Measurements from ENCODE around the gene BICD2.

BICD2 gene

GRCh38 chr9:92666236-92666635 is 98.4 kb downstream of the BICD2 start:
- ATAC-seq: no peak

- ATAC-seq: no peak
These were observed 98.8 kb downstream of the BICD2 start for GRCh38 chr9:92665836-92666235.

- ATAC-seq: peak in 1 of 2 donors; percentile 15
These were observed 100.1 kb downstream of the BICD2 start for GRCh38 chr9:92664394-92665152.

GRCh38 chr9:92663951-92664350 is 100.7 kb downstream of the BICD2 start:
- no peak for ATAC-seq

DNA sequence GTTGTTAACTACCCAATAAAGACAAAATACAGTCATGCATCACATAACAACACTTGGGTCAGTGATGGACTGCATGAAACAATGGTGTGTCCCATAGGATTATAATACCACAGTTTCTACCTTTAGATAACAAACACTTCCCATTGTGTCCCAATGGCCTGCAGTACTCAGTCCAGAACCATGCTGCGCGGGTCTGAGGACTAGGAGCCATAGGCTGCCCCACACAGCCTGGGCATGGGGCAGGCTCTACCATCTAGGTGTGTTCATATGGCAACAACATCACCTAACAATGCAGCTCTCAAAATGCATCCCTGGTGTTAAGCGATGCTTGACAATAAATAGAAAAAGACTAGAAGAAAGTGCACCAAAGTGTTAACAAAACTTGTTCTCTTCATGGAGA is 101.5 kb downstream of the BICD2 start:
- ATAC-seq: no peak

DNA sequence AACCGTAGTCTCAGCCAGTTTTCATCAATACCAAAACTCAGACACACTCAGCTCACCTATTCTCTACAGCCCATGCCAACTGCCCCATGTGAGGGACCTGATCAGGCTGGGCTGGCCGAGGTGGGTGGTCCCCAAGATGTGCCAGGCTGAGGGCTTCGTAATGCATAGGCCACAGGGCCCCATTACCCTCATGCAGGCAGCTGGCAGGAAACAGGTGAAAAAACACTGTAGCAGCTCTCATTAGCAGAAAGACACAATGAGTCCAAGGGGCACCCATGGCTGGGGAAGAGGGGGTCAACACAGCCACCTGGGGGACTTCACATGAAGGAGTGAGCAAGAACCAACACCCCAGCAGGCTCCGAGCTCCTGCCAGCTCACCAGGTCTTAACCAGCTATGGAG is 102.9 kb downstream of the BICD2 start:
- ATAC-seq: no peak
